ENCODE results near the gene DLG2.

The DLG2 gene

DNA sequence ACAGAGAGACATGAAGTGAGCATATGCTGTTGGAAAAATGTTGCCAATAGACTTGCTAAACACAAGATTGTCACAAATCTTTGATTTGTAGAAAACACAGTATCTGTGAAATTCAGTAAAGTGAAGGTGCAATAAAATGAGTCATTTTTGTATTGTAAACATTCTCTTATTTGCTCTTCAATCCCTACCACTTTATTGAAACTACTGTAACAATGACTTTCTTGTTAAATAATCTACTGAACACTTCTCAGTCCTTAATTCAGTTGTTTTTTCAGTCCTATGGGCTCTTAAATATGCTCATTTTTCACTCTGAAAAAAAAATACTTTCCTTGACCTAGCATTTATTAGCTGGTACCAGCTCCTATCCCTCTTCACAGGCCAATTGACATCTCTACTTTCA, 531.9 kb downstream of the DLG2 start:
- DNase-seq (ENCODE audit: insufficient read length, low spot score): no peak
- TF ChIP-seq POLR2A (IDR thresholded peaks at IDR 0.05; ENCODE audit: low read depth, low read length): no peak
- TF ChIP-seq POU2F2 (IDR thresholded peaks at IDR 0.05; ENCODE audit: low read depth, low read length): no peak
- no peak for TF ChIP-seq SPI1 (IDR thresholded peaks at IDR 0.05; ENCODE audit: low read depth, low read length)
- no peak for TF ChIP-seq PAX5 (IDR thresholded peaks at IDR 0.05; ENCODE audit: insufficient read depth, low read length, severe bottlenecking)
- no peak for TF ChIP-seq POLR2AphosphoS5 (IDR thresholded peaks at IDR 0.05; ENCODE audit: low read depth, low read length)
- no peak for TF ChIP-seq TAF1 (IDR thresholded peaks at IDR 0.05; ENCODE audit: low read depth, low read length)
- FAIRE-seq: no peak

- FAIRE-seq: no peak
- DNase-seq (ENCODE audit: insufficient read length, low spot score): no peak
- TF ChIP-seq TAF1 (IDR thresholded peaks at IDR 0.05; ENCODE audit: low read depth, low read length) (no peak), PAX5 (IDR thresholded peaks at IDR 0.05; ENCODE audit: insufficient read depth, low read length, severe bottlenecking) (no peak)
These were observed 532.3 kb downstream of the DLG2 start for GRCh38 chr11:85094795-85095194.

DNA sequence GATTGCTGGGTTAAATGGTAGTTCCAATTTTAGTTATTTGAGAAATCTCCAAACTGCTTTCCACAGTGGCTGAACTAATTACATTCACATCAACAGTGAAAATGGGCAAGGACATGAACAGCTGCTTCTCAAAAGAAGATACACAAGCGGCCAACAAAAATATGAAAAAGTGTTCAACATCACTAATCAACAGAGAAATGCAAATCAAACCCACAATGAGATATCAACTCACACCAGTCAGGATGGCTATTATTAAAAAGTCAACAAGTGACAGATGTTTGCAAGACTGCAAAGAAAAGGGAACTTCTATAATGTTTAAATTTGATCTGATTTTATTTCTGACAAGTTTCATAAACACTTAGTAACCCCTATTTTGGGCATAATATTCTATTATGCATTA, 537.5 kb downstream of the DLG2 start:
- FAIRE-seq (no peak), DNase-seq (ENCODE audit: insufficient read length, low spot score) (no peak)
- TF ChIP-seq POLR2AphosphoS5 (IDR thresholded peaks at IDR 0.05; ENCODE audit: low read depth, low read length) (no peak), POU2F2 (IDR thresholded peaks at IDR 0.05; ENCODE audit: low read depth, low read length) (no peak), SPI1 (IDR thresholded peaks at IDR 0.05; ENCODE audit: low read depth, low read length) (no peak), POLR2A (IDR thresholded peaks at IDR 0.05; ENCODE audit: low read depth, low read length) (no peak), PAX5 (IDR thresholded peaks at IDR 0.05; ENCODE audit: insufficient read depth, low read length, severe bottlenecking) (no peak)

DNA sequence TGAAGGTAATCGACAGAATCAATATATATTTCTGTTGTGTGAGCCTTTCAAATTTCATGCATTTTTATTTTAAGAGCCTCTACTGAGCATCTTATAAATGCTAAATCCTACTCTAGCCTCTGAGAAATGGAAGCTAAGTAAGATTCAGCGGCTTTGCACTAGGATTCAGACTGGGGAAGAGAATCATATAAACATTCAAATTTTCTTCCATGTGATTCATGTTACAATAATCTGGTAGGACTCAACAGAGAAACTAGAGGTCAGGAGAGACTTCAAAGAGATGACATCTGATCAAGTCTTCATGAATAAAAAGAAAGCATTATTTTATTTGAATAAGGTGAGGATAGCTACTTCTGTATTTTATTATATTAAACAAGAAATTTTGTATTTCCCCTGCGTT, 538.9 kb downstream of the DLG2 start:
- no peak for FAIRE-seq
- no peak for DNase-seq (ENCODE audit: insufficient read length, low spot score)
- TF ChIP-seq POLR2A (IDR thresholded peaks at IDR 0.05; ENCODE audit: low read depth, low read length): no peak
- no peak for TF ChIP-seq POU2F2 (IDR thresholded peaks at IDR 0.05; ENCODE audit: low read depth, low read length)
- TF ChIP-seq POLR2AphosphoS5 (IDR thresholded peaks at IDR 0.05; ENCODE audit: low read depth, low read length): no peak
- TF ChIP-seq PAX5 (IDR thresholded peaks at IDR 0.05; ENCODE audit: insufficient read depth, low read length, severe bottlenecking): no peak
- TF ChIP-seq SPI1 (IDR thresholded peaks at IDR 0.05; ENCODE audit: low read depth, low read length): no peak
- TF ChIP-seq TAF1 (IDR thresholded peaks at IDR 0.05; ENCODE audit: low read depth, low read length): no peak

DNA sequence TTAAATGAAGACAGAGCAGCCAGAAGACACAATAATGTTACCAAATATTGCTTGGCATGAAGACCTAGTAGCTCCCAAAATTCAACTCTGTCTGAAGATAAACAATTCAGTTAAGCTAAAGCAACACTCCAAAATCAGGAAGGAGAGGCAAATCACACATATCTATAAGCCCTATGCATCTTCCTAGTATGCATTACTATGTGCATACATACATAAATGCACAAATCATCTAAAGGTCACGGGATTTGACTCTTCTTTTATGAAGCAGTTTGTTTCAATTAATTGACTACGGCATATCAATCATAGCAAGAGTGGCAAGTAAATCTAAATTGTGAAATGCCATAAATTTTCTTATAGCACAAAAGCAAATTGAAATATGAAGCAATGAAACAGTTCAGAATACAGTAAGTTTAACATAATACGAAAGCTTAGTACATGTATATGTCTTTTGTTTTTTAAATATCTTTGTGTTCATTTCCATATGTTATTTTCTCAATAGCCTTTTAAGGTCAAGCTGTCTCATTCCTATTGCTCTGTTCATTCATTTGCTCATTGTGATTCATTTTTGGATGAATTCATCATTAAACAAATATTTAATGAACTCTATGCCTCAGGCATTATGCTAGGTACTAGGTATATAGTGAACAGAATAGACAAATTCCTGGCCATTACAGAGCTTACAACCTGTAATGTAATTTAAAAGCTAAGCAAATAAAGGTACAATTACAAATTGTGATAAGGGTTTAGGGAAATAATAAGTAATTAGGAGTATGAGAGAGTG, 540.5 kb downstream of the DLG2 start:
- TF ChIP-seq SPI1 (IDR thresholded peaks at IDR 0.05; ENCODE audit: low read depth, low read length) (no peak), TAF1 (IDR thresholded peaks at IDR 0.05; ENCODE audit: low read depth, low read length) (no peak), POU2F2 (IDR thresholded peaks at IDR 0.05; ENCODE audit: low read depth, low read length) (no peak), PAX5 (IDR thresholded peaks at IDR 0.05; ENCODE audit: insufficient read depth, low read length, severe bottlenecking) (no peak), POLR2A (IDR thresholded peaks at IDR 0.05; ENCODE audit: low read depth, low read length) (no peak), POLR2AphosphoS5 (IDR thresholded peaks at IDR 0.05; ENCODE audit: low read depth, low read length) (no peak)
- FAIRE-seq: no peak
- no peak for DNase-seq (ENCODE audit: insufficient read length, low spot score)

GRCh38 chr11:85076535-85077330, 550.4 kb downstream of the DLG2 start:
- DNase-seq (ENCODE audit: insufficient read length, low spot score) (no peak), FAIRE-seq (no peak)
- TF ChIP-seq POLR2AphosphoS5 (IDR thresholded peaks at IDR 0.05; ENCODE audit: low read depth, low read length) (no peak), POLR2A (IDR thresholded peaks at IDR 0.05; ENCODE audit: low read depth, low read length) (no peak), SPI1 (IDR thresholded peaks at IDR 0.05; ENCODE audit: low read depth, low read length) (no peak), POU2F2 (IDR thresholded peaks at IDR 0.05; ENCODE audit: low read depth, low read length) (no peak), PAX5 (IDR thresholded peaks at IDR 0.05; ENCODE audit: insufficient read depth, low read length, severe bottlenecking) (no peak), TAF1 (IDR thresholded peaks at IDR 0.05; ENCODE audit: low read depth, low read length) (no peak)

- FAIRE-seq: peak; percentile 71
- no peak for DNase-seq (ENCODE audit: insufficient read length, low spot score)
- TF ChIP-seq SPI1 (IDR thresholded peaks at IDR 0.05; ENCODE audit: low read depth, low read length): no peak
These were observed 564.5 kb downstream of the DLG2 start for GRCh38 chr11:85062659-85063058.

GRCh38 chr11:85052636-85053035, 574.5 kb downstream of the DLG2 start:
- DNase-seq (ENCODE audit: insufficient read length, low spot score) (no peak), FAIRE-seq (no peak)
- TF ChIP-seq PAX5 (IDR thresholded peaks at IDR 0.05; ENCODE audit: insufficient read depth, low read length, severe bottlenecking) (no peak), POU2F2 (IDR thresholded peaks at IDR 0.05; ENCODE audit: low read depth, low read length) (no peak), POLR2A (IDR thresholded peaks at IDR 0.05; ENCODE audit: low read depth, low read length) (no peak), TAF1 (IDR thresholded peaks at IDR 0.05; ENCODE audit: low read depth, low read length) (no peak), POLR2AphosphoS5 (IDR thresholded peaks at IDR 0.05; ENCODE audit: low read depth, low read length) (no peak), SPI1 (IDR thresholded peaks at IDR 0.05; ENCODE audit: low read depth, low read length) (no peak)

DNA sequence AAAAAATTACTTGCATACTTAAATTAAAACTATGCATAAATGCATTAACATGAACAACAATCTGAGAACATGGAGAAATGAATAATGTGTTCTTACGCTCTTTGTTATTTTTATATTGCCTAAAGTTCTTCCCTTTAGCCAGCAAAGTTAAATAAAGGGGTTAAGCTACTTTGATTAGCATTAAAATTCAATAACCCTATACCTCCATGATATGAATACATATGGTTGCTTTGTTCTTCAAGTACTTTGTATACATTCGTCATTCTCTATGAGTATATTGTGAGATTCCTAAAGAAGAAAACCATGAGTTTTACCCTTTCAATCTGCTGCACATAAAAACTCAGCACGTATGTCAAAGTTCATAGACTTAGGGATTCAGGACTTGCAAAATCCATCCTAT, 578.3 kb downstream of the DLG2 start:
- FAIRE-seq (no peak), DNase-seq (ENCODE audit: insufficient read length, low spot score) (no peak)
- TF ChIP-seq SPI1 (IDR thresholded peaks at IDR 0.05; ENCODE audit: low read depth, low read length) (no peak), POLR2A (IDR thresholded peaks at IDR 0.05; ENCODE audit: low read depth, low read length) (no peak)

- no peak for DNase-seq (ENCODE audit: insufficient read length, low spot score)
- no peak for FAIRE-seq
These were observed 581.4 kb downstream of the DLG2 start for GRCh38 chr11:85045716-85046115.

More at GRCh38 chr11:85045716-85046115, 581.4 kb downstream of the DLG2 start:
- TF ChIP-seq POLR2AphosphoS5 (IDR thresholded peaks at IDR 0.05; ENCODE audit: low read depth, low read length) (no peak), POLR2A (IDR thresholded peaks at IDR 0.05; ENCODE audit: low read depth, low read length) (no peak), TAF1 (IDR thresholded peaks at IDR 0.05; ENCODE audit: low read depth, low read length) (no peak), SPI1 (IDR thresholded peaks at IDR 0.05; ENCODE audit: low read depth, low read length) (no peak), PAX5 (IDR thresholded peaks at IDR 0.05; ENCODE audit: insufficient read depth, low read length, severe bottlenecking) (no peak), POU2F2 (IDR thresholded peaks at IDR 0.05; ENCODE audit: low read depth, low read length) (no peak)

Data from GM12891 (cell line).